OCI-LY1 (cell line): ENCODE data around the gene SCNN1B.

ENCODE experiments used
- EZH2 ChIP-seq: fragments of 200-600 bp; sonication (generic), shearing (Covaris generic); IDR thresholded peaks from 2 replicates; pipeline ENCODE4 v1.8.0; 2017; ENCODE audit warnings: borderline replicate concordance, mixed run types, mild to moderate bottlenecking, antibody characterized with exemption, low read length, moderate library complexity, mixed read lengths
- TF ChIP-seq, protein P1 (sequence below): fragments of 200-600 bp; sonication (generic), shearing (Covaris generic); IDR thresholded peaks from 2 replicates; pipeline ENCODE4 v1.5.1; 2017; ENCODE audit warnings: mild to moderate bottlenecking, antibody characterized with exemption, low read length, moderate library complexity, mixed read lengths

DNA sequence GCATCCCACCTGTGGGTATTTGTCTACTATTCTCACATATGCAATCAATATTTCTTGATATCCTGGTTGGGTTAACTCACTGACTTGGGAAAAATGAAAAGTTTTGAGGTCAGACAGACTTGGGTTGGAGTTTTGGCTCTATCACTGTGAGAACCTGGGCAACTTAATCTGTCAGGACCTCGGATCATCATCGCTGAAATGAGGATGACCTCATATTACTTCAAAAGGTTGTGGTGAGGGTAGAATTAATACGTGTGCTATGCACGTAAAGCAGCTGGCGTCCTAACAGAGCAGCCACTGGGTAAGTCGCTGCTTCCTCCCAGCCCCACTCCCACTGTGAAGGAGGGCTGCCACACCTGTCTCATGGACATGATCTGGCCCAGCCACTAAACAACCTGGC lies 93.6 kb downstream of the SCNN1B start:
- TF ChIP-seq, protein P1, sequence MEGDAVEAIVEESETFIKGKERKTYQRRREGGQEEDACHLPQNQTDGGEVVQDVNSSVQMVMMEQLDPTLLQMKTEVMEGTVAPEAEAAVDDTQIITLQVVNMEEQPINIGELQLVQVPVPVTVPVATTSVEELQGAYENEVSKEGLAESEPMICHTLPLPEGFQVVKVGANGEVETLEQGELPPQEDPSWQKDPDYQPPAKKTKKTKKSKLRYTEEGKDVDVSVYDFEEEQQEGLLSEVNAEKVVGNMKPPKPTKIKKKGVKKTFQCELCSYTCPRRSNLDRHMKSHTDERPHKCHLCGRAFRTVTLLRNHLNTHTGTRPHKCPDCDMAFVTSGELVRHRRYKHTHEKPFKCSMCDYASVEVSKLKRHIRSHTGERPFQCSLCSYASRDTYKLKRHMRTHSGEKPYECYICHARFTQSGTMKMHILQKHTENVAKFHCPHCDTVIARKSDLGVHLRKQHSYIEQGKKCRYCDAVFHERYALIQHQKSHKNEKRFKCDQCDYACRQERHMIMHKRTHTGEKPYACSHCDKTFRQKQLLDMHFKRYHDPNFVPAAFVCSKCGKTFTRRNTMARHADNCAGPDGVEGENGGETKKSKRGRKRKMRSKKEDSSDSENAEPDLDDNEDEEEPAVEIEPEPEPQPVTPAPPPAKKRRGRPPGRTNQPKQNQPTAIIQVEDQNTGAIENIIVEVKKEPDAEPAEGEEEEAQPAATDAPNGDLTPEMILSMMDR, result no peak
- TF ChIP-seq EZH2, result no peak
